ENCODE data around the gene ATF1.
"Not testable (repeated sequence)": the region's sequence is repeated elsewhere in the genome, so short reads cannot be mapped to it uniquely, and the experiment has no call there.

GRCh38 chr12:50768813-50769212 lies 4.9 kb downstream of the ATF1 start:
- TF ChIP-seq EZH2 (IDR thresholded peaks at IDR 0.05; ENCODE audit: borderline replicate concordance, low read length); CTCF (IDR thresholded peaks at IDR 0.05; ENCODE audit: low read length): not testable (repeated sequence)

Measured in OCI-LY1 (cell line).